ENCODE data around the gene MTCH2.

MTCH2 gene

DNA sequence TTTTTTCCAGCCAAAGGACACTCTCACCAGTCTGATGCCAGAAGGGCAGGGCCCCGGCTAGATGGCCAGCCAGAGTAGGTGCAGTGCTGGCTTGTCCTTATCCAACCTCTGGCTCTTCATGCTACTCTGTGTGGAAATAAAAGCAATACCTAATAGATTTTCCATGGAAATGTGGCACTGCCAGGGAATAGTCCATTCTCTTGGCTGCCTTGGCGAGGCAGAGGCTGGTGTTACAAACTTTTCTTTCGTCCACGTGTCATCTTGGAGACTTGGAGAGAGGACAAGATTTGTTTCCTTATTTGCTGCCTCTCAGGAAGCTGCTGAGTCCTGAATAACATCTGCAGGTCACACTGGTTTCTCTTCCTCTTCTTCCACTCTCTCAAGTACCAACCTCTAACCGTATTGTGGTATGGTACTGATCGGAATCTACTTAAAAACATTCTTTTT lies 31.0 kb downstream of the MTCH2 start:
- no peak overlapping the region for H3K27ac ChIP-seq
- DNase-seq (ENCODE audit: low spot score), result no peak
- TF ChIP-seq, protein P1, sequence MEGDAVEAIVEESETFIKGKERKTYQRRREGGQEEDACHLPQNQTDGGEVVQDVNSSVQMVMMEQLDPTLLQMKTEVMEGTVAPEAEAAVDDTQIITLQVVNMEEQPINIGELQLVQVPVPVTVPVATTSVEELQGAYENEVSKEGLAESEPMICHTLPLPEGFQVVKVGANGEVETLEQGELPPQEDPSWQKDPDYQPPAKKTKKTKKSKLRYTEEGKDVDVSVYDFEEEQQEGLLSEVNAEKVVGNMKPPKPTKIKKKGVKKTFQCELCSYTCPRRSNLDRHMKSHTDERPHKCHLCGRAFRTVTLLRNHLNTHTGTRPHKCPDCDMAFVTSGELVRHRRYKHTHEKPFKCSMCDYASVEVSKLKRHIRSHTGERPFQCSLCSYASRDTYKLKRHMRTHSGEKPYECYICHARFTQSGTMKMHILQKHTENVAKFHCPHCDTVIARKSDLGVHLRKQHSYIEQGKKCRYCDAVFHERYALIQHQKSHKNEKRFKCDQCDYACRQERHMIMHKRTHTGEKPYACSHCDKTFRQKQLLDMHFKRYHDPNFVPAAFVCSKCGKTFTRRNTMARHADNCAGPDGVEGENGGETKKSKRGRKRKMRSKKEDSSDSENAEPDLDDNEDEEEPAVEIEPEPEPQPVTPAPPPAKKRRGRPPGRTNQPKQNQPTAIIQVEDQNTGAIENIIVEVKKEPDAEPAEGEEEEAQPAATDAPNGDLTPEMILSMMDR (IDR thresholded peaks at IDR 0.05), result no peak
- H3K4me3 ChIP-seq, result no peak overlapping the region

DNA sequence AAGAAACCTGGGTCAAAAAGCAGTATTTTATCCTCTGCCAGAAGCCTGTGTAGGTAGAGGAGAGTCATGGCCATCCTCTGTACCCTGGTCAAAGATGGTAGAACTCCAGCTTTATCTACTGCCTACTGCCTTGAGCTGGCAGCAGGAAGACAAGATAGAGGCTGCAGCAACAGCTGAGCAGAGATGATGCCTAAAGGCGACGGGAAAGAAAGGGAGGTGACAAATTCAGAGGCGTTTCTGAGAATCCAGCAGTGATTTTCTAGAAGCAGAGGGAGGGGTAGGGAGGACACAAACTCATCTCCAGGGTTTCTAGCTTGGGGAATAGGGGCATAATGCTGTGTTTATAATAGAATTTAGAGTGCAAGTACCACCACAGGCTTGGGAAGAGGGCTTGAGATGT lies 32.7 kb downstream of the MTCH2 start:
- H3K4me3 ChIP-seq, result no peak overlapping the region
- H3K27ac ChIP-seq, result no peak overlapping the region
- TF ChIP-seq, protein P1 (IDR thresholded peaks at IDR 0.05), result no peak
- no peak for DNase-seq (ENCODE audit: low spot score)

DNA sequence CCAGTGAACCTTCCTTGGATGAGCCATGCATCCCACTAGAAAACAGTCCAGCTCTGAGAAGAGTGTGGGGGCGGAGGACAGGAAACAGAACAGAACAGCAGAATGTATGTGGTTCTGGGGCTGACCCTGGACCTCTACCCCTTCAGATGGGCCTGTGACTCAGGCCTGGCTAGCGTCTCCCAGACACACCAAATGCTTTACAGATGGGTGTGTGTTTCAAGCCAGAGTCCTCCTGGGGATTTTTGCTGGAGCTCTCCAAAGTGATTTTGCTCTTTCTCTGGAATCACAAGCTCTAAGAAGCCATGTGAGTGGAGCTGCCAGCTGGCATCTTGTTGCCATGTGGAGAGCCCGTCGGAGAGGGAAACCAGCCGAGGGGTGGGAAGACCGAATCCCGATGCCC lies 35.0 kb downstream of the MTCH2 start:
- no peak overlapping the region for H3K4me3 ChIP-seq
- H3K27ac ChIP-seq, result no peak overlapping the region
- DNase-seq (ENCODE audit: low spot score), result no peak
- TF ChIP-seq, protein P1 (IDR thresholded peaks at IDR 0.05), result no peak

DNA sequence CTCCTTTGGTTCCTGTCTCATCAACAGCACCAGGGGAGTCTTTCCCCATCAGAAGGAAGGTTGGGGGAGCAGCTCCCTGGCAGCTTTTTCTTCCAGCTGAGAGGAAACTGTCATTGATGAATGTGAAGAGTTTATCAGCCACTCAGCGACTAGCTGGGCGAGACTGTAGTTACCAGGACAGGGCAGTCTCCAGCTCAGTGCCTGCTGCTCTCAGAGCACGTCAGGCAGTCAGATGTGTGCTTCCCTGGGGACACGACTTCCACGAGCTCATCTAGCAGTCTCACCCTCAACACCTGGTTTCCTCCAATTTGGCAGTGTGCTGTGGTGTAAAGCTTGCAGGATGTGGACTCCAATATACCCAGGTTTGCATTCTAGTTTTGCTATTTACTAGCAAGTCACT lies 35.6 kb downstream of the MTCH2 start:
- no peak overlapping the region for H3K27ac ChIP-seq
- H3K4me3 ChIP-seq, result no peak overlapping the region

DNA sequence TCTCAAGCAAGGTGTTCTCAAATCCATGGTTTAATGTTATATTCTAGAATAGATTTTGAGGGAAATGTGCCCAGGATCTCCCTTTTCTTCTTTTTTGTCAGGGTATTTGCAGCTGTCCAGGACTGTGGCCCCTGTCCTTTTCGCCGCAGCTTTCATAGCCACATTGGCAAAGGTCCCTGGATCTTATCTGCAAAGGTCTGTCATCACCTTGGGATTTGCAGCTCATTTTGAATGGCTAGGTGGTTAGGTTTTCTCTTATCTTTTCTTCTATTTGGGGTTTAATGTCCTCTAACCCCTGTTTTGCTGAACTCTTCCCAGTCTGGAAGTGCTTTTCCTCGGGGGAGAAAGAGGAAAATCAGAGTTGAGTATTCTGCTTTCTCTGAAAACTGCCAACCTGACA lies 36.4 kb downstream of the MTCH2 start:
- no peak overlapping the region for H3K27ac ChIP-seq
- DNase-seq (ENCODE audit: low spot score), result no peak
- H3K4me3 ChIP-seq, result no peak overlapping the region
- TF ChIP-seq, protein P1 (IDR thresholded peaks at IDR 0.05), result no peak

More for the DNA sequence above, 35.6 kb downstream of the MTCH2 start:
- DNase-seq (ENCODE audit: low spot score), result no peak
- TF ChIP-seq, protein P1 (IDR thresholded peaks at IDR 0.05), result no peak

DNA sequence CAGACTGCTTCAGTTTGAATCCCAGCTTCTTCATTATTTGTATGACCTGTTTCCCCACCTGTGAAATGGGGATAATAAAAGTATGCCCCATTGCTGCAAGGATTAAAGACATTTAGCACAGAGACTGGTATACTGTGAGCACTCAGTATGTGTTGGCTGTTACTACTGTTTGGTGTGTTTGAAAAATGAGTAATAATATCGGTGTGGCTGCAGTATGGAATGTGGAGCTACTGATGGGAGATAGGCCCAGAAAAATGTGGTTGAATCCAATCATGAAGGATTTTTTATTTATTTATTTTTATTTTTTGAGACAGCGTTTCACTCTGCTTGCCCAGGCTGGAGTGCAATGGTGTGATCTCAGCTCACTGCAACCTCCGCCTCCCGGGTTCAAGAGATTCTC lies 39.1 kb downstream of the MTCH2 start:
- H3K4me3 ChIP-seq, result no peak overlapping the region
- H3K27ac ChIP-seq, result no peak overlapping the region
- no peak for DNase-seq (ENCODE audit: low spot score)
- TF ChIP-seq, protein P1 (IDR thresholded peaks at IDR 0.05), result no peak

DNA sequence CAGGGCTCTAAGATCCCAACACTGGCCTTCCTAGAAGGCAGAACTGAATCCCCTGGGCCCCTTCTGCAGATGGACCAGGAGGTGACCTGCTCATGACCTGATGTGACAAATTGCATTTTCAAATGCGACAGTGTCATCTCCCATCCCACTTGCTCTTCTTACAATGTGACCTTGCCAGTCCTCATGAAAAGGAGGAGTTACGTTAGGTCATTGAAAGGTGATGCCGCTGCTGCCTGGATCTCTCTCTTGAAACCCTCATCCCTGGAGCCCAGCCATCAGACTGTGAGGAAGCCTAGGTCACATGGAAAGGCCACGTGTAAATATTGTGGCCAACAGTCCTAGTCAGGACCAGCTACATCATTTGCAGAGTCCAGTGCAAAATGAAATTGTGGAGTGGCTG lies 42.5 kb downstream of the MTCH2 start:
- TF ChIP-seq, protein P1 (IDR thresholded peaks at IDR 0.05), result no peak
- DNase-seq (ENCODE audit: low spot score), result no peak
- Histone ChIP-seq H3K27ac (no peak overlapping the region), H3K4me3 (no peak overlapping the region)
